Measurements from ENCODE around the gene HPD. TPM values are rescaled to one million over a fixed set of nuclear protein-coding genes. Genes with fewer than 3 reads are reported as not detected.
"Not testable (repeated sequence)": the region's sequence is repeated elsewhere in the genome, so short reads cannot be mapped to it uniquely, and the experiment has no call there.

Gene HPD
- polyA plus RNA-seq, 3 donors from 2014 or later: not detected

DNA sequence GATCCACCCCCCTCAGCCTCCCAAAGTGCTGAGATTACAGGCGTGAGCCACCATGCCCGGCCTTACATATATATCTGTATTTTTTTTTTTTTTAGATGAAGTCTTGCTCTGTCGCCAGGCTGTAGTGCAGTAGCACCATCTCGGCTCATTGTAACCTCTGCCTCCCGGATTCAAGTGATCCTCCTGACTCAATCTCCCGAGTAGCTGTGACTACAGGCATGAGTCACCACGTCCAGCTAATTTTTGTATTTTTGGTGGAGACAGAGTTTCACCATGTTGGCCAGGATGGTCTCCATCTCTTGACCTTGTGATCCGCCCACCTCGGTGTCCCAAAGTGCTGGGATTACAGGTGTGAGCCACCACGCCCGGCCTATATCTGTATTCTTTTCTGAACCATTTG lies 26.5 kb upstream of the HPD start:
- not testable (repeated sequence) for DNase-seq, H3K4me3 Mint-ChIP-seq, H3K9me3 Mint-ChIP-seq, H3K27ac Mint-ChIP-seq, H3K36me3 Mint-ChIP-seq
- H3K4me1 Mint-ChIP-seq: peaks cover 23 to 25% of the 10 kb centered on the region in 2 donors
- peaks cover 2 to 22% (median 4%) of the 10 kb centered on the region in 3 donors for H3K27me3 Mint-ChIP-seq (ENCODE audit: low read depth in 3 of 3)

DNA sequence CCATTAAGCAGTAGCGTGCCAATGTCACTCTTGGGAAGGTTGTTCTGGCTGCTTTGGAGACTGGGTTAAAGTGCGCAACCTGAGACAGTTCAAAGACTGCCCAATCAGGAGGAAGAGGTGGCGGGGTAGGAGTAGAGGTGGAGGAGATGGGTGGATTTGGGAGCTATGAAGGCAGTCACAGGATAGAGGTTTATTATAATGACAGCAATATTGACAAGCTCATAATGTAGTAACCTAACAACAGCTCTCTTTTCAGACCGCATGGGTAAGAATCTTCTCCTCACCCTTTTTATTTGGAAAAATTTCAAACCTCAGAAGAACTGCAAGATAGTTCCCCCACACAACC lies 24.6 kb upstream of the HPD start:
- peaks cover 2 to 13% (median 3%) of the 10 kb centered on the region in 3 donors for H3K27me3 Mint-ChIP-seq (ENCODE audit: low read depth in 3 of 3)
- H3K4me3 Mint-ChIP-seq: no peak overlapping the region

GRCh38 chr12:121876080-121876447 lies 17.4 kb upstream of the HPD start:
- not testable (repeated sequence) for H3K36me3 Mint-ChIP-seq; H3K27me3 Mint-ChIP-seq (ENCODE audit: low read depth in 3 of 3); H3K27ac Mint-ChIP-seq; H3K4me3 Mint-ChIP-seq; H3K9me3 Mint-ChIP-seq; DNase-seq; H3K4me1 Mint-ChIP-seq

More for the DNA sequence above, 24.6 kb upstream of the HPD start:
- Mint-ChIP-seq H3K4me1 (peaks cover 6 to 7% of the 10 kb centered on the region in 2 donors), H3K9me3 (no peaks in the 10 kb centered on the region), H3K36me3 (no peaks in the 10 kb centered on the region), H3K27ac (no peak overlapping the region)
- DNase-seq: no peak

- DNase-seq: no peak
- Mint-ChIP-seq H3K4me1 (no peaks in the 10 kb centered on the region), H3K36me3 (no peaks in the 10 kb centered on the region), H3K27me3 (ENCODE audit: low read depth in 3 of 3) (peaks cover 0 to 1% (median 0%) of the 10 kb centered on the region in 3 donors), H3K9me3 (no peaks in the 10 kb centered on the region), H3K27ac (no peak overlapping the region), H3K4me3 (no peak overlapping the region)
These were observed 16.9 kb upstream of the HPD start for GRCh38 chr12:121875582-121875981.

GRCh38 chr12:121874071-121874470 lies 15.4 kb upstream of the HPD start:
- Mint-ChIP-seq H3K4me1 (no peaks in the 10 kb centered on the region), H3K36me3 (no peaks in the 10 kb centered on the region), H3K27ac (no peak overlapping the region), H3K9me3 (no peaks in the 10 kb centered on the region), H3K27me3 (ENCODE audit: low read depth in 3 of 3) (peaks cover 0 to 1% (median 0%) of the 10 kb centered on the region in 3 donors), H3K4me3 (no peak overlapping the region)
- DNase-seq: no peak

DNA sequence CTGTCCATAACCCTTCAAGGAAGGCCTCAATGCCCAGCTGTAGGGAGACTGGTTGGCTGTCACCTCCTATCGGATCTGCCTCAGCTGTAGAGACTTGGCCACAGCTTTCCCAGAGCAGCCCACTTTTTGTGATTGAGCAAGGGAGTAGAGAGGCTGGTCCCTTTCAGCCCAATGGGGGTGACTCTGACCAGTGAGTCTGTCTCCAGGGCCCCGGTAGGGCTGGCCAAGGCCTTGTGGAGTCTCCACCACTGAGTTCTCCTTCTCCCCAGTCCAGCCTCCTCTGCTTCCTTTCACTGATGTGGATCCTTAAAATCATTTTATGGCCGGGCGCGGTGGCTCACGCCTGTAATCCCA lies 14.5 kb upstream of the HPD start:
- Mint-ChIP-seq H3K4me3 (no peak overlapping the region), H3K4me1 (no peaks in the 10 kb centered on the region), H3K9me3 (no peaks in the 10 kb centered on the region), H3K36me3 (no peaks in the 10 kb centered on the region), H3K27me3 (ENCODE audit: low read depth in 3 of 3) (peaks cover 0 to 1% (median 0%) of the 10 kb centered on the region in 3 donors), H3K27ac (no peak overlapping the region)
- no peak for DNase-seq

DNA sequence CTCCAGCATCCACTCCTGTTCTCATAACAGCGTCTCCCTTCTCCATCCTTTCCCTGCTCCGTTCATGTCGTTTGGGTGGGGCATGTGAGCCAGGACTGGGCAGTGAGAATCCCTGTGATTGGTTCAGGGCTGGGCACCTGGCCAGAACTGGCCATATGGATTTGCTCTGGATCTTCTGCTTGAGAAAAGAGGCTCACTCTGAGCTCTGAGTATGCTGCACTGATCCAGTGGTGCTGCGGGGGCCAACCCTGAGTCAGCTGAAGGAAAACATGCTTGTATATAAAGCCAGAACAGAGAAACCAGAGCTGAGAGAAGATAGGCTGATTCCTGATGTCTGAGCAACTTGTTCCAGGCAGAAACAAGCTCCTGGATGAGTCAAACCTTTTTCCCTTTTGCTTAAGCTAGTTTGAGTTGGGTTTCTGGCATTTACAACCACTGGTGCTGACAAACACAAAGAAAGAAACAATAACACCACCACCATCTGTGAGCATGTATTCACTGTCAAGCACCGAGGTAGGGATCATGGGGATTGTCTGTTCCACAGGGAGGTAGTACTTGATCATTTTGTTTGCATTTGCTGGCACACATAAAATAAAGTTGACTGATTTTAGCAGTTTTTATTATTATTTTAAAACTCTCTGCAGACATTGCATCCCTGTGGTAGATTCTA lies 14.0 kb upstream of the HPD start:
- no peak overlapping the region for H3K4me3 Mint-ChIP-seq
- peaks cover 0 to 1% (median 0%) of the 10 kb centered on the region in 3 donors for H3K27me3 Mint-ChIP-seq (ENCODE audit: low read depth in 3 of 3)
- H3K27ac Mint-ChIP-seq: no peak overlapping the region
- no peaks in the 10 kb centered on the region for H3K36me3 Mint-ChIP-seq
- DNase-seq: no peak
- no peaks in the 10 kb centered on the region for H3K9me3 Mint-ChIP-seq
- no peaks in the 10 kb centered on the region for H3K4me1 Mint-ChIP-seq

GRCh38 chr12:121871467-121871866 lies 12.8 kb upstream of the HPD start:
- peak overlapping the region in 1 of 6 donors; percentile 34 for H3K27ac Mint-ChIP-seq
- peaks cover 0 to 1% (median 0%) of the 10 kb centered on the region in 3 donors for H3K27me3 Mint-ChIP-seq (ENCODE audit: low read depth in 3 of 3)
- H3K4me3 Mint-ChIP-seq: no peak overlapping the region
- no peak for DNase-seq
- no peaks in the 10 kb centered on the region for H3K36me3 Mint-ChIP-seq
- no peaks in the 10 kb centered on the region for H3K4me1 Mint-ChIP-seq
- no peaks in the 10 kb centered on the region for H3K9me3 Mint-ChIP-seq

DNA sequence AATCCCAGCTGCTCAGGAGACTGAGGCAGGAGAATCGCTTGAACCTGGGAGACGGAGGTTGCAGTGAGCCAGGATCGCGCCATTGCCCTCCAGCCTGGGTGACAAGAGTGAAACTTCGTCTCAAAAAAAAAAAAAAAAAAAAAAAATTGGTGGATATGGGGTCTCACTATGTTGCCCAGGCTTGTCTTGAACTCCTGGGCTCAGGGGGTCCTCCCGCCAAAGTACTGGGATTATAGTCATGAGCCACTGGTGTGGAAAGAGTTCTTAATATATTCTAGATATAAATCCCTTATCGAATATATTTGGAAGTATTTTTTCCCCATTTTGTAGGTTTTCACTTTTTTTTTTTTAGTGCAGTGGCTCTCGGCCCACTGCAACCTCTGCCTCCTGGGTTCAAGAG lies 10.6 kb upstream of the HPD start:
- H3K4me3 Mint-ChIP-seq; H3K27me3 Mint-ChIP-seq (ENCODE audit: low read depth in 3 of 3); H3K36me3 Mint-ChIP-seq; H3K27ac Mint-ChIP-seq; DNase-seq; H3K9me3 Mint-ChIP-seq; H3K4me1 Mint-ChIP-seq: not testable (repeated sequence)

GRCh38 chr12:121866331-121866730 lies 7.7 kb upstream of the HPD start:
- no peaks in the 10 kb centered on the region for H3K9me3 Mint-ChIP-seq
- H3K36me3 Mint-ChIP-seq: no peaks in the 10 kb centered on the region
- no peak overlapping the region for H3K4me3 Mint-ChIP-seq
- H3K4me1 Mint-ChIP-seq: no peaks in the 10 kb centered on the region
- H3K27me3 Mint-ChIP-seq (ENCODE audit: low read depth in 3 of 3): no peaks in the 10 kb centered on the region
- DNase-seq: no peak
- H3K27ac Mint-ChIP-seq: no peak overlapping the region

- Mint-ChIP-seq H3K27me3 (ENCODE audit: low read depth in 3 of 3) (peaks cover 0 to under 1% (median 0%) of the 10 kb centered on the region in 3 donors), H3K27ac (no peak overlapping the region), H3K4me3 (no peak overlapping the region), H3K36me3 (no peaks in the 10 kb centered on the region), H3K9me3 (no peaks in the 10 kb centered on the region), H3K4me1 (no peaks in the 10 kb centered on the region)
- no peak for DNase-seq
These were observed 3.1 kb upstream of the HPD start for GRCh38 chr12:121861636-121862254.

DNA sequence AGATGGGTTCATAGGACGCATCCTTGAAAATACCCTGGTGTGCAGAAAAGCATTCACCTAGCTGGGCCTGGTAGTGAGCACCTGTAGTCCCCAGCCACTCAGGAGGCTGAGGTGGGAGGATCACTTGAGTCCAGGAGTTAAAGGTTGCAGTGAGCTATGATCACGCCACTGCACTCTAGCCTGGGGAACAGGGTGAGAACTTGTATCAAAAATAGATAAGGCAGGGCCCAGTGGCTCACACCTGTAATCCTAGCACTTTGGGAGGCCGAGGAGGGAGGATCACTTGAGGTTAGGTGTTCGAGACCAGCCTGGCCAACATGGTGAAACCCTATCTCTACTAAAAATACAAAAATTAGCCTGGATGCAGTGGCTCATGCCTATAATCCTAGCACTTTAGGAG lies 2.0 kb upstream of the HPD start:
- not testable (repeated sequence) for H3K36me3 Mint-ChIP-seq; H3K9me3 Mint-ChIP-seq; DNase-seq; H3K27me3 Mint-ChIP-seq (ENCODE audit: low read depth in 3 of 3); H3K27ac Mint-ChIP-seq; H3K4me1 Mint-ChIP-seq; H3K4me3 Mint-ChIP-seq

DNA sequence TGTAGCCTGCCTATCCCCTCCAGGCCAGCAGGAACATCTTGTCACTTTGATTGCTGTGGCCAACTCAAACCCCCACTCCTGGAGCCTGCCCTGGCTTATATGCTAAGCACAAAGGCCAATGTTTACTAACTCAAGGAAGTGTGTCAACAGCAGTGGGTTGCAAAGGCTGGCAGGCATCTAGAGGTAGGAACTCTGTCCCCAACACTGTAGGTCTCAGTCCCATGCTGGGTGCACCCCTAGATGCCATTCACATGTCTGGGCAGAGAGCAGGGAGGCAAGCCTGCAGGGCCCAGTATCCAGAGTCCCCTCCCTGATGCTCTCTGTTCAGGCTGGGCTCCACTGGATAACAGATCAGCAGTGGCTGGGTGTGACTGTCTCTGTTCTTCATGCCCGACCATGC lies 1.6 kb upstream of the HPD start:
- no peak for DNase-seq
- Mint-ChIP-seq H3K4me1 (no peaks in the 10 kb centered on the region), H3K4me3 (no peak overlapping the region), H3K36me3 (no peaks in the 10 kb centered on the region), H3K27me3 (ENCODE audit: low read depth in 3 of 3) (peaks cover 0 to 2% (median 0%) of the 10 kb centered on the region in 3 donors), H3K27ac (no peak overlapping the region), H3K9me3 (no peaks in the 10 kb centered on the region)

- Mint-ChIP-seq H3K27ac (no peak overlapping the region), H3K4me3 (no peak overlapping the region), H3K27me3 (ENCODE audit: low read depth in 3 of 3) (peaks cover 0 to 2% (median 0%) of the 10 kb centered on the region in 3 donors), H3K9me3 (no peaks in the 10 kb centered on the region), H3K36me3 (no peaks in the 10 kb centered on the region), H3K4me1 (no peaks in the 10 kb centered on the region)
- no peak for DNase-seq
These were observed 369 bp downstream of the HPD start for GRCh38 chr12:121858318-121858661.
